Measurements from ENCODE around the gene MOB2.

DNA sequence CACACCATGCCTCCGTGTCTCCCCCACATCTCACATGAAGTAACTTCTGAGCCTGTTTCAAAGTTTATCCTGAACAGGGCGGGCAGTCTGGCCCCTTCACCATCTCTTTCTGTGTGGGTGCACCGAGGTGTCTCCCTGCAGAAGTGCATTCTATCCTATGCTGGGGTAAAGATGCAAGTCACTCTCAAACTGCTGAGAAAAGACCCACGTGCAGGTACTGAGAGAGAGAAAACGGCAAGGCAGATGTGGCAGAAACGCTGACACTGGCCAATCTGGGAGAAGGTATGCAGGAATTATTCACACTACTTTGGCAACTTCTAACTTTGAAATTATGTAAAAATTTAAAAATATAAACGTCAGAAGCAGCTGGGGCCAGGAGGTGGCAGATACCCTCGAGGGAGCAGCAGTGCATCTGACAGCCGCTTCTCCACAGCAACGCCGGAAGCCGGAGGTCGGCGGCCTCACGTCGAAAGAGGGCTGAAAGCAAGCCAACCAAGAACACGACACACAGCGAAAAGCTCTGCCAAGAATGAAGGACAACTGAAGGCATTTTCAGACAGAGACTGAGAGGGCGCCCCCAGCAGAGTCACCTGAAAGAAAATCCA, 34.2 kb upstream of the MOB2 start:
- TF ChIP-seq BACH2 (CRISPR knock-in tag; IDR thresholded peaks at IDR 0.05; ENCODE audit: borderline replicate concordance) = no peak
- TF ChIP-seq CSDC2 (CRISPR knock-in tag; IDR thresholded peaks at IDR 0.05) = no peak
- no peak for TF ChIP-seq PATZ1 (CRISPR knock-in tag; IDR thresholded peaks at IDR 0.05; ENCODE audit: borderline replicate concordance)
- no peak for TF ChIP-seq CREB5 (CRISPR knock-in tag; IDR thresholded peaks at IDR 0.05; ENCODE audit: low read depth)
- TF ChIP-seq RARB (CRISPR knock-in tag; IDR thresholded peaks at IDR 0.05) = no peak
- TF ChIP-seq OSR1 (CRISPR knock-in tag; IDR thresholded peaks at IDR 0.05) = no peak
- TF ChIP-seq ZC3H10 (CRISPR knock-in tag; IDR thresholded peaks at IDR 0.05) = no peak
- no peak for TF ChIP-seq ISL1 (CRISPR knock-in tag; IDR thresholded peaks at IDR 0.05)
- no peak for TF ChIP-seq TOX (CRISPR knock-in tag; IDR thresholded peaks at IDR 0.05; ENCODE audit: borderline replicate concordance)
- no peak for TF ChIP-seq ZFP3 (CRISPR knock-in tag; IDR thresholded peaks at IDR 0.05)
